GM10847 (cell line): ENCODE measurements around the gene ZNF865.

Source experiments
- POLR2A ChIP-seq: IDR thresholded peaks from 2 replicates; pipeline ENCODE4 v1.6.1; 2011; ENCODE audit not compliant: insufficient read length; ENCODE audit errors: extremely low read depth

ZNF865 gene

GRCh38 chr19:55635856-55636440, 30.5 kb downstream of the ZNF865 start:
- TF ChIP-seq POLR2A = no peak

- TF ChIP-seq POLR2A = no peak
Measured at GRCh38 chr19:55636723-55637122, 31.3 kb downstream of the ZNF865 start.

- TF ChIP-seq POLR2A = no peak
Measured at GRCh38 chr19:55637534-55637933, 32.1 kb downstream of the ZNF865 start.

- TF ChIP-seq POLR2A = no peak
Measured at GRCh38 chr19:55638864-55639359, 33.5 kb downstream of the ZNF865 start.

- no peak for TF ChIP-seq POLR2A
Measured at GRCh38 chr19:55640043-55640576, 34.7 kb downstream of the ZNF865 start.

- TF ChIP-seq POLR2A = no peak
Measured at GRCh38 chr19:55640577-55641425, 35.4 kb downstream of the ZNF865 start, which contains the start of gene ZNF580. TSS of gene ZNF580 (plus strand) at chr19:55641002. CDS start at chr19:55642509, 1,507 bp downstream.

GRCh38 chr19:55641426-55642152, 36.1 kb downstream of the ZNF865 start:
- no peak for TF ChIP-seq POLR2A

GRCh38 chr19:55642153-55643002, 36.9 kb downstream of the ZNF865 start:
- TF ChIP-seq POLR2A = no peak

- TF ChIP-seq POLR2A = peak; percentile 54
Measured at GRCh38 chr19:55643003-55643886, 37.8 kb downstream of the ZNF865 start, which contains the start of gene ZNF581. TSS of gene ZNF581 (plus strand) at chr19:55643649. CDS start at chr19:55644572, 923 bp downstream.

- peak; percentile 1 for TF ChIP-seq POLR2A
Measured at GRCh38 chr19:55643887-55644176, 38.4 kb downstream of the ZNF865 start.

- TF ChIP-seq POLR2A = no peak
Measured at GRCh38 chr19:55644191-55644833, 38.9 kb downstream of the ZNF865 start.

GRCh38 chr19:55644842-55645511, 39.5 kb downstream of the ZNF865 start:
- TF ChIP-seq POLR2A = no peak

- no peak for TF ChIP-seq POLR2A
Measured at GRCh38 chr19:55645512-55645881, 40.0 kb downstream of the ZNF865 start.
